B cell (primary cell): ENCODE results near the gene RNF141. TPM values are rescaled to one million over a fixed set of nuclear protein-coding genes. Genes with fewer than 3 reads are reported as not detected.

Experiments used
- ATAC-seq: fragments of 200-7000 bp; cut with Tn5 transposase; one replicate; pipeline ENCODE4 v1.10.0; 2021; ENCODE audit warnings: low read depth, mild to moderate bottlenecking, moderate number of reproducible peaks, moderate library complexity
- CTCF ChIA-PET: fragments of 350-600 bp; sonication (Branson Sonifier 250); formaldehyde crosslinking; loops from one replicate; lab custom pipeline; 2021; ENCODE audit warnings: antibody characterized with exemption, inconsistent platforms; lab: Charles Lee
- POLR2A ChIA-PET: fragments of 350-600 bp; sonication (Branson Sonifier 250); formaldehyde crosslinking; loops from one replicate; lab custom pipeline; 2021; ENCODE audit warnings: antibody characterized with exemption; lab: Charles Lee
- DNase-seq: peaks from one replicate; pipeline ENCODE4 v3.0.0; 2013
- H2AFZ ChIP-seq: 2 replicates; pipeline ENCODE4 v1.6.1; 2012; ENCODE audit warnings: mild to moderate bottlenecking, low read depth, low read length; ENCODE audit not compliant: insufficient read depth, poor library complexity, severe bottlenecking
- H3K27ac ChIP-seq, 2 donors: 1 replicate in 1 of 2; 2 replicates in 1 of 2; pipeline ENCODE4 v1.5.1; 2012 to 2013; ENCODE audit warnings: low read length in 2 of 2, mild to moderate bottlenecking in 2 of 2, moderate library complexity in 1 of 2
- H3K27me3 ChIP-seq, 4 experiments: fragments of 200-600 bp in 1 of 4; sonication (generic) in 1 of 4; replicated peaks in 1 of 4; 1 replicate in 2 of 4; 2 replicates in 2 of 4; pipeline versions ENCODE4 v1.6.1 to v1.7.0; 2013 to 2016; ENCODE audit warnings: low read length in 3 of 4, mild to moderate bottlenecking in 2 of 4, mixed read lengths in 1 of 4, moderate library complexity in 1 of 4; ENCODE audit not compliant: insufficient read depth in 4 of 4, control insufficient read depth in 3 of 4; ENCODE audit errors: control extremely low read depth in 1 of 4
- H3K36me3 ChIP-seq, 2 experiments: replicated peaks in 1 of 2; 1 replicate in 1 of 2; 2 replicates in 1 of 2; pipeline versions ENCODE4 v1.6.1 to v1.7.1; 2013; ENCODE audit warnings: low read length in 1 of 2; ENCODE audit not compliant: insufficient read depth in 2 of 2, control insufficient read depth in 1 of 2; ENCODE audit errors: control extremely low read depth in 1 of 2, extremely low read depth in 1 of 2
- H3K4me1 ChIP-seq, 2 donors: fragments of 200-600 bp in 1 of 2; sonication (generic) in 1 of 2; 1 replicate in 1 of 2; 2 replicates in 1 of 2; pipeline versions ENCODE4 v1.5.1 to v1.6.1; 2013 to 2017; ENCODE audit warnings: low read length in 2 of 2; ENCODE audit not compliant: control insufficient read depth in 2 of 2, insufficient read depth in 2 of 2
- H3K4me2 ChIP-seq: replicated peaks from 2 replicates; pipeline ENCODE3; 2012; ENCODE audit warnings: mild to moderate bottlenecking, low read depth, low read length; ENCODE audit not compliant: poor library complexity, severe bottlenecking
- H3K4me3 ChIP-seq, 5 experiments: fragments of 200-600 bp in 1 of 5; sonication (generic) in 1 of 5; 1 replicate in 3 of 5; 2 replicates in 2 of 5; pipeline versions ENCODE4 v1.5.1 to v1.7.0; 2011 to 2016; ENCODE audit warnings: low read length in 4 of 5, mild to moderate bottlenecking in 4 of 5, low read depth in 2 of 5, control low read depth in 1 of 5, moderate library complexity in 1 of 5; ENCODE audit not compliant: insufficient read depth in 1 of 5; ENCODE audit errors: control extremely low read depth in 1 of 5, extremely low read depth in 1 of 5
- H3K79me2 ChIP-seq: fragments of 200-600 bp; sonication (generic); one replicate; pipeline ENCODE4 v1.6.0; 2016; ENCODE audit warnings: low read length; ENCODE audit not compliant: control insufficient read depth, insufficient read depth
- H3K9ac ChIP-seq: fragments of 200-600 bp; sonication (generic); 2 replicates; pipeline ENCODE4 v1.6.1; 2017; ENCODE audit warnings: mild to moderate bottlenecking, low read length, moderate library complexity
- H3K9me3 ChIP-seq, 3 donors: one replicate each; pipeline versions ENCODE4 v1.6.1 to v1.7.1; 2013; ENCODE audit warnings: low read length in 2 of 3; ENCODE audit not compliant: control insufficient read depth in 2 of 3, insufficient read depth in 1 of 3; ENCODE audit errors: control extremely low read depth in 1 of 3
- H4K20me1 ChIP-seq: 2 replicates; pipeline ENCODE4 v1.6.0; 2012; ENCODE audit warnings: mild to moderate bottlenecking, low read length; ENCODE audit not compliant: insufficient read depth, control insufficient read depth, poor library complexity, severe bottlenecking
- H3K27ac Mint-ChIP-seq: one replicate; pipeline ENCODE4 v1.8.0; 2021; ENCODE audit warnings: mixed read lengths
- H3K27me3 Mint-ChIP-seq: one replicate; pipeline ENCODE4 v1.8.0; 2021; ENCODE audit warnings: mixed read lengths
- H3K4me1 Mint-ChIP-seq: one replicate; pipeline ENCODE4 v1.8.0; 2021; ENCODE audit warnings: mixed read lengths
- H3K4me3 Mint-ChIP-seq: one replicate; pipeline ENCODE4 v1.8.0; 2021; ENCODE audit warnings: mixed read lengths
- H3K9me3 Mint-ChIP-seq: one replicate; pipeline ENCODE4 v1.8.0; 2022; ENCODE audit warnings: mixed read lengths; ENCODE audit not compliant: insufficient read depth
- EZH2 ChIP-seq: IDR thresholded peaks from 2 replicates; pipeline ENCODE4 v1.6.1; 2012; ENCODE audit warnings: borderline replicate concordance, low read depth, mild to moderate bottlenecking, moderate library complexity, low read length; ENCODE audit not compliant: insufficient read depth, poor library complexity, severe bottlenecking
- WGBS: methylation state at CpG from one replicate; pipeline ENCODE4 v1.1.5; 2013; ENCODE audit warnings: missing lambda C conversion rate; ENCODE audit not compliant: insufficient coverage; 5-methylcytosine and 5-hydroxymethylcytosine counted together
- intact Hi-C: fragments of 100-400 bp; cut with micrococcal nuclease; formaldehyde crosslinking; loops from one replicate; pipeline ENCODE4 v1.10.0; 2022
- polyA plus RNA-seq: library from polyadenylated mRNA; depleted of rRNA; stranded (reverse); fragments of >200 nt; gene quantifications from 2 replicates; pipeline ENCODE4 v1.2.3, GENCODE V29; 2012
- total RNA-seq, 2 donors: library from RNA; stranded (reverse); fragments of 120-200 nt in 1 of 2; gene quantifications; 1 replicate in 1 of 2; 2 replicates in 1 of 2; pipeline versions ENCODE4 v1.2.3 to v1.2.4, GENCODE V29; 2013 to 2022
- TF ChIP-seq, protein P1 (sequence below): fragments of 200-600 bp; IDR thresholded peaks from one replicate; pipeline ENCODE4 v1.8.0; 2022; ENCODE audit warnings: antibody characterized with exemption, mild to moderate bottlenecking

Gene RNF141
- total and polyA plus RNA-seq, 2 donors (not counting 1 experiment from before 2014, with no cell fraction given), result 23.3 to 48.2 TPM

GRCh38 chr11:10539339-10539738 lies 1.6 kb downstream of the RNF141 start:
- DNase-seq (no peak), ATAC-seq (no peak)
- peak overlapping the region; percentile 3 for H3K9ac ChIP-seq
- peaks cover 67% of the 10 kb centered on the region for H3K79me2 ChIP-seq
- H3K27me3 ChIP-seq, result no peaks in the 10 kb centered on the region
- Mint-ChIP-seq H3K4me1 (peaks cover 75% of the 10 kb centered on the region), H3K27me3 (no peaks in the 10 kb centered on the region), H3K4me3 (peak overlapping the region; percentile 95), H3K27ac (no peak overlapping the region), H3K9me3 (peaks cover 2% of the 10 kb centered on the region)
- H3K9me3 ChIP-seq, result peaks cover 0 to 11% (median 9%) of the 10 kb centered on the region in 3 donors
- peaks cover 0 to 3% of the 10 kb centered on the region in 2 experiments for H3K36me3 ChIP-seq
- intact Hi-C loops, result loop anchor here (5.0 kb wide), 1 partner anchor 37 kb away; no protein-coding TSS in a partner anchor
- ChIA-PET CTCF (interaction anchor here (1.3 to 4.4 kb wide), 12 partner anchors 7 to 197 kb away, joined by 4 to 48 read pairs (median 16); no protein-coding TSS in a partner anchor), POLR2A (no interaction called here)
- no peak overlapping the region for H2AFZ ChIP-seq
- no peaks in the 10 kb centered on the region for H4K20me1 ChIP-seq
- H3K4me2 ChIP-seq, result peak overlapping the region; percentile 78
- H3K4me3 ChIP-seq, result peak overlapping the region in 1 of 5 experiments; percentile 75
- TF ChIP-seq, protein P1, sequence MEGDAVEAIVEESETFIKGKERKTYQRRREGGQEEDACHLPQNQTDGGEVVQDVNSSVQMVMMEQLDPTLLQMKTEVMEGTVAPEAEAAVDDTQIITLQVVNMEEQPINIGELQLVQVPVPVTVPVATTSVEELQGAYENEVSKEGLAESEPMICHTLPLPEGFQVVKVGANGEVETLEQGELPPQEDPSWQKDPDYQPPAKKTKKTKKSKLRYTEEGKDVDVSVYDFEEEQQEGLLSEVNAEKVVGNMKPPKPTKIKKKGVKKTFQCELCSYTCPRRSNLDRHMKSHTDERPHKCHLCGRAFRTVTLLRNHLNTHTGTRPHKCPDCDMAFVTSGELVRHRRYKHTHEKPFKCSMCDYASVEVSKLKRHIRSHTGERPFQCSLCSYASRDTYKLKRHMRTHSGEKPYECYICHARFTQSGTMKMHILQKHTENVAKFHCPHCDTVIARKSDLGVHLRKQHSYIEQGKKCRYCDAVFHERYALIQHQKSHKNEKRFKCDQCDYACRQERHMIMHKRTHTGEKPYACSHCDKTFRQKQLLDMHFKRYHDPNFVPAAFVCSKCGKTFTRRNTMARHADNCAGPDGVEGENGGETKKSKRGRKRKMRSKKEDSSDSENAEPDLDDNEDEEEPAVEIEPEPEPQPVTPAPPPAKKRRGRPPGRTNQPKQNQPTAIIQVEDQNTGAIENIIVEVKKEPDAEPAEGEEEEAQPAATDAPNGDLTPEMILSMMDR, result no peak
- no peak for TF ChIP-seq EZH2
- H3K27ac ChIP-seq, result no peak overlapping the region
- H3K4me1 ChIP-seq, result peaks cover 52 to 53% of the 10 kb centered on the region in 2 donors

DNA sequence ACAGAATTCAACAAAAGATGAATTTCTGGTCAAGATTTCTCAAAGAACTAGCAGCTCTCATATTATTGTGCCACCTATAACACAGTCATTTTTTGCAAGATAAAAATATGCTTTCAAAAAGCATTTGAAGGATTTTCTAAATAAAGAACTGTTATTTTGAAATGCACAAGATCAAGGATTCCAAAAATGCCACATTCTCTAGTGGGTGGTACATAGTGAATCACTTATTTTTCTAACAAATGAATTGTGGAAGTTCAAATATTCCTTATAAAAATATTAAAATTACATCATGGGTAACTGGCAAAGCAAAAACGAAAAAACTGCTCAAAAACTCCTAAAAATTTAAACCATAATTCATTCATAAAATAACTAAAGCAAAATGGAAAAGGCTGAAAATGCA lies 2.1 kb downstream of the RNF141 start:
- Mint-ChIP-seq H3K27ac (no peak overlapping the region), H3K4me1 (peaks cover 76% of the 10 kb centered on the region), H3K9me3 (peaks cover 2% of the 10 kb centered on the region), H3K4me3 (no peak overlapping the region), H3K27me3 (no peaks in the 10 kb centered on the region)
- TF ChIP-seq EZH2, result no peak
- TF ChIP-seq, protein P1, result no peak
- peaks cover 0 to 7% (median 4%) of the 10 kb centered on the region in 3 donors for H3K9me3 ChIP-seq
- no peaks in the 10 kb centered on the region for H3K27me3 ChIP-seq
- intact Hi-C loops, result loop anchor here (5.0 kb wide), 1 partner anchor 37 kb away; no protein-coding TSS in a partner anchor
- no peak overlapping the region for H2AFZ ChIP-seq
- ChIA-PET POLR2A (no interaction called here), CTCF (interaction anchor here (0.6 to 2.8 kb wide), 3 partner anchors 120 to 133 kb away, joined by 3 to 15 read pairs (median 3); no protein-coding TSS in a partner anchor)
- peak overlapping the region; percentile 78 for H3K4me2 ChIP-seq
- ATAC-seq (no peak), DNase-seq (no peak)
- H3K27ac ChIP-seq, result no peak overlapping the region
- peak overlapping the region; percentile 3 for H3K9ac ChIP-seq
- H3K4me1 ChIP-seq, result peaks cover 48 to 54% of the 10 kb centered on the region in 2 donors
- no CpG with 5 or more reads among the region's 1 CpG for WGBS
- peaks cover 71% of the 10 kb centered on the region for H3K79me2 ChIP-seq
- peaks cover 0 to 3% of the 10 kb centered on the region in 2 experiments for H3K36me3 ChIP-seq
- no peaks in the 10 kb centered on the region for H4K20me1 ChIP-seq
- peak overlapping the region in 1 of 5 experiments; percentile 11 for H3K4me3 ChIP-seq
